M059J (cell line): ENCODE measurements around the gene PIN4. TPM values are rescaled to one million over a fixed set of nuclear protein-coding genes. Genes with fewer than 3 reads are reported as not detected.
"Not testable (repeated sequence)": the region's sequence is repeated elsewhere in the genome, so short reads cannot be mapped to it uniquely, and the experiment has no call there.

Source experiments
- DNase-seq: peaks from one replicate; pipeline ENCODE4 v3.0.0-alpha.2; 2012; ENCODE audit warnings: low read depth
- total RNA-seq: library from RNA; depleted of rRNA; stranded (reverse); fragments of >200 nt; shearing (Covaris generic); gene quantifications from 2 replicates; pipeline ENCODE4 v1.2.3, GENCODE V29; 2014; rRNA removed

PIN4 gene
- total RNA-seq, 1 experiment from 2014 or later: 56.9 TPM

GRCh38 chrX:72201836-72202536, 20.4 kb downstream of the PIN4 start:
- DNase-seq: peak; percentile 87

- DNase-seq: no peak
Observed at GRCh38 chrX:72202792-72203401, 21.3 kb downstream of the PIN4 start.

GRCh38 chrX:72203421-72203820, 21.9 kb downstream of the PIN4 start:
- DNase-seq: no peak

GRCh38 chrX:72205706-72206105, 24.1 kb downstream of the PIN4 start:
- no peak for DNase-seq

- no peak for DNase-seq
Observed at GRCh38 chrX:72207366-72207765, 25.8 kb downstream of the PIN4 start.

- no peak for DNase-seq
Observed at GRCh38 chrX:72208126-72208800, 26.7 kb downstream of the PIN4 start.

- no peak for DNase-seq
Observed at GRCh38 chrX:72216973-72217372, 35.4 kb downstream of the PIN4 start.

GRCh38 chrX:72220375-72220774, 38.8 kb downstream of the PIN4 start:
- not testable (repeated sequence) for DNase-seq

GRCh38 chrX:72230290-72230689, 48.7 kb downstream of the PIN4 start:
- DNase-seq: no peak

- no peak for DNase-seq
Observed at GRCh38 chrX:72236841-72237240, 55.3 kb downstream of the PIN4 start.

- no peak for DNase-seq
Observed at GRCh38 chrX:72238183-72238582, 56.6 kb downstream of the PIN4 start.

- peak; percentile 94 for DNase-seq
Observed at GRCh38 chrX:72238721-72239475, 57.3 kb downstream of the PIN4 start, which contains the start of gene ERCC6L. TSS of gene ERCC6L (minus strand) at chrX:72239027. CDS start at chrX:72238911, 116 bp downstream.

- no peak for DNase-seq
Observed at GRCh38 chrX:72240976-72241375, 59.4 kb downstream of the PIN4 start.

- peak; percentile 70 for DNase-seq
Observed at GRCh38 chrX:72243472-72243871, 61.9 kb downstream of the PIN4 start.

- peak; percentile 72 for DNase-seq
Observed at GRCh38 chrX:72245461-72246089, 64.0 kb downstream of the PIN4 start.

GRCh38 chrX:72247206-72247942, 65.8 kb downstream of the PIN4 start:
- peak; percentile 66 for DNase-seq

Other genes with a start within 250 kb of the PIN4 start
- gene RTL5, start 49.8 kb upstream of the PIN4 start, total RNA-seq: 0.12 and 0.39 TPM in 2 replicates
- gene ERCC6L, start 57.3 kb downstream of the PIN4 start, total RNA-seq: 14.0 and 26.1 TPM in 2 replicates
- 986 and 1,141 TPM in 2 replicates for gene RPS4X, start 95.5 kb downstream of the PIN4 start, total RNA-seq
- 0.59 TPM in 1 of 2 replicates, not detected in the other for gene CITED1, start 124.2 kb downstream of the PIN4 start, total RNA-seq